Activated CD4-positive, alpha-beta T cell treated with anti-CD3 and anti-CD28 coated beads, Interleukin-2, Interleukin-6, amounts not matched to agents 100 ng/mL and 50 ng/mL, durations not matched to agents 16 hours and 8 hours (primary cell): Measurements from ENCODE around the gene SCNM1.
A peak's percentile ranks its signal among the peaks of the same experiment; 100 is the strongest.

ENCODE experiments used
- DNase-seq: peaks from one replicate; pipeline ENCODE4 v3.0.0-alpha.2; 2020

The SCNM1 gene

DNA sequence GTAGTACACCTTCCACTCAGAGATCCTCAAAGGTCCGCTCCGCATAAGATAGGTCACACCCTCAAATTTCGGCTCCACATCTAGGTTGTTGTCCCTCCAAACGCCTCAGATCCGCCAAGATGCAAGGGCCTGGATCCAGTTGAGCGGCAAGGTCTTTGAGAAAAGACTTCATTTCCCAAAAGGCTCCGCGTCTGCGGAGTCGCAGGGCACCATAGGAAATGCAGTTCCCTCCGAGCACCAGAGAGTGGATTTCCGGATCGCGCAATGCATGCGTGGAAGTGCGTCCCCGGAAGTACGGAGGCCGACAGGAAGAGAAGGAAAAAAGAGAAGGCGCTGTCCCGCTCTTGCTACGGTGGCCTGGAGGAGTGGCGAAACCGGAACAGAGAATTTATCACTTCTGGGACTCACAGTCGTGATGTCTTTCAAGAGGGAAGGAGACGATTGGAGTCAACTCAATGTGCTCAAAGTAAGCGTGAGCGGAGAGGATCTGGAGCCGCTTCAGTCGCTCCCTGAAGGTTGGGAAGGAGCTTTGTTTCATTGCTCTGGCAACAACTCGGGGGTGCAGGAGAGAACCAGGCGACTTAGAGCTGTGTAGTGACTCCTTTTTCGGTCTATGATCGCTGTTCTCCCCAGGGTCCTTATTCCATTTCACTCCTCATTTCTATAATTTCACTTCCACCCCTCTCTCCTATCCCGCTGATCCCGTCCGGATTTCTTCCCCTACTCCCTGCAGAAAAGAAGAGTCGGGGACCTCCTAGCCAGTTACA is at the start of gene SCNM1, which contains the start of gene LYSMD1:
SCNM1 (plus strand) TSS at position 407 of the 767 bp plus-strand sequence; CDS start at position 416, 9 bp downstream.
LYSMD1 (minus strand) TSS at position 165 of the 767 bp plus-strand sequence. CDS start 644 bp downstream, outside the sequence.
- peak; percentile 98 for DNase-seq

- no peak for DNase-seq
Observed at GRCh38 chr1:151124763-151125403, 41.1 kb upstream of the SCNM1 start.

GRCh38 chr1:151128800-151129199 is 37.1 kb upstream of the SCNM1 start:
- no peak for DNase-seq

DNA sequence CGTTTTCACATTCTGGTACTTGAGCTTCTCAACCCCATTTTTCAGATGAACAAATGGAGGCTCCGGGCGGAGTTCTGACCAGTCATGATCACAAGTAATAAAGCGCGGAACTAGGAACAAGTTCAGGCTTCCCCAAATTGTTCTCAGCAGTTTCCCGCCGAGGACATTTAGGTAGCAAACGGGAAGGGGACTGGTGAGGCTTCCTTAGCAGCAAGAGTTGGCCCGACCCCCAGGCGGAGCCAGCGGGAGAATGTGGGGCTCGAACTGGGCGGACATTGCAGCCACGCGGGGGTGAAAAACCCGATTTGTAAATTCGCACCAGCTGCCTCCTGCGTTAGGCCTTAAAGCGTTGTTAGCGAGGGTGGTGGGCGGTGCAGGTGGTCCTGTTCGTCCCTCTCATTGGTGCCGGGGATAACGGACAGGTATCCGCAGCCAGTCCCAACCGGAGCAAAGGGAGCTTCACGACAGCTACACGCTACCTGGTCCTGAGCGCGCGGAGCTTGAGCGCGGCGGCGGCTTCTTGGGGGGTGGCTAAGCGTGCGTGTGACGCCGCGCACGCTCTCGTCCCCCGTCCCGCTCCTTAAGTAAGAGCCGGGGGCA is 34.9 kb upstream of the SCNM1 start:
- peak; percentile 78 for DNase-seq

DNA sequence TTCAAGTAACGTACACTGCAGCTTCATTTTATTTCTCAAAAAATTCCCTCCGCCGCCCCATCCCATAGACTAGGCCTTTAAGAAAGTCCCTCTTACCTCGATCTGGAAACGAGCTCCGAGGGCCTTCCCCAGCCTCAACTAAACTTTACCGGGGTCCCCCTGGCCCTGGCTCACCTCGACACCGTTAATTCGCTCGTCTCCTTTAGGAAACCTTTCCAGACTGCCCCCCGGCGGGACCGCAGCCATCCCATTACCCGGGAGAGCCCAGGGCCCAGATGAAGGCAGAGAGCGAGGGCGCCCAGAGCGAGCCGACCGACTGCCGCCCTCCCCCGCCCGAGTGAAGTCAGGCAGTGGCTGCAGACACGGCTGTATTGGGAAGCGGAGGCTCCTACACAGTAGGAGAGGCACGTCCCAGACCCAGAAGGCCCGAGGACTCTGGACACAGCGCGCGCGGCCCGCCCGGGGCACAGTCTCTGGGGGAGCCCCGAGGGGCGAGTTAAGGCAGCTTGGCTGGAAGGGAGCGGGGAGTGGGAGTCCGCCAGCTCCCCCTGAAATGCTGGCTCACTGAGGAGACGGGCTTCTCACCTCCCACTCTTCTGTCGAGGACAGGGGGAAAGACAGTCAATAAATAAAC is 34.1 kb upstream of the SCNM1 start:
- no peak for DNase-seq

- no peak for DNase-seq
Observed at GRCh38 chr1:151132335-151133017, 33.5 kb upstream of the SCNM1 start.

DNA sequence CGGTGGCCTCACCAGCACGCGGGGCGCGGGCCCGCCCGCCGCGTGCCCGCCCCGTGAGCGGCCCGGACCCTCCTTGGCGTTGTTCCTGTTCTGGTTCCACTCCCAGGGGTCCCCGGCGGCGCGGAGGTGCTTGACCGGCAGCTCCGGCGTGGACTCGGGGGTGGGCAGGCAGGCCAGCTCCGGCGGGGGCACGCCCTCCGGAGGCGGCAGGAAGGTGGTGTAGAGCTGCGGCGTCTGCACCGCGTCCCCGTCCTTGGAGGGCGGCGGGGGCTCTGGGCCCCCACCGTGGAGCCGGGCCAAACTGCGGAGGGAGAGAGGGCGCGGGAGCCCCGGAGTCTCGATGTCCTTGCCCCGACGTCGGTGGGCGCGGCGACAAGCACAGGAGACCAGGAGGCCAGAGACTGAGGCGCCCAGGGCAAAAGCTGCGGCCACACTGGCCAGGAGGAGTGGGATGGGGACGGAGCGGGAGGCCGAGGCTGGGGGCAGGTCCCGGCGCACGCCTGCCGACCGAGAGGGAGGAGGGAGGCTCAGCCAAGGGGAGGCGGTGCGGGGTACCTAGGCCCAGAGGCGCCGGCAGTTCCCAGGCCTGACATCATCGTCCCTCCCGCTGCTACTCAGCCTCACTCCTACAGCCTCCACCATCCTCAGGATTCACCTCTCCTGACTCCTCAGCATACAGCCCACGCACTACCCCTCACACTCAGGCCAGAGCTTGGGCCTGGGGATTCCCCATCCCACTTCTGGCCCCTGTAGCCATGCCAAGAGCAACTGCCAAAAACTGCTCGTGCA is 32.7 kb upstream of the SCNM1 start:
- DNase-seq: no peak

DNA sequence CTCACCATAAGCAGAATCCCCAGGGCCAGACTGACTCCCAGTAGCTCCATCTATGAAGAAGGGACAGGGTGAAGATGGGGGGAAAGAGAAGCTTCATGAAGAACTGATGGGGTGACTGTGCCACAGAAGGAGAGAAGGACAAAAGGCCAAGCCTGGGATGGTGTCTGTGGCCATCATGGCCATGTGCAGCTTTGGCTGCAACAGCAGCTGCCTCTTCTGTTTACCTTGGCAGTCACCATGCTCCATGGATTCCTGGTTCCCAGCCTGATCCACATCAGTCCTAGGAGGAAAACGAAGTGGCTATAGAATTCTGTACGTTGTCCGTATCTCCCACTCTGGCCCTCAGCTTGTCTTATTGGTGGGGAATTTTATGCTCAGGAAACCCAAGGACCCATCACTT is 31.5 kb upstream of the SCNM1 start:
- DNase-seq: no peak

GRCh38 chr1:151134991-151135390 is 31.0 kb upstream of the SCNM1 start:
- no peak for DNase-seq

DNA sequence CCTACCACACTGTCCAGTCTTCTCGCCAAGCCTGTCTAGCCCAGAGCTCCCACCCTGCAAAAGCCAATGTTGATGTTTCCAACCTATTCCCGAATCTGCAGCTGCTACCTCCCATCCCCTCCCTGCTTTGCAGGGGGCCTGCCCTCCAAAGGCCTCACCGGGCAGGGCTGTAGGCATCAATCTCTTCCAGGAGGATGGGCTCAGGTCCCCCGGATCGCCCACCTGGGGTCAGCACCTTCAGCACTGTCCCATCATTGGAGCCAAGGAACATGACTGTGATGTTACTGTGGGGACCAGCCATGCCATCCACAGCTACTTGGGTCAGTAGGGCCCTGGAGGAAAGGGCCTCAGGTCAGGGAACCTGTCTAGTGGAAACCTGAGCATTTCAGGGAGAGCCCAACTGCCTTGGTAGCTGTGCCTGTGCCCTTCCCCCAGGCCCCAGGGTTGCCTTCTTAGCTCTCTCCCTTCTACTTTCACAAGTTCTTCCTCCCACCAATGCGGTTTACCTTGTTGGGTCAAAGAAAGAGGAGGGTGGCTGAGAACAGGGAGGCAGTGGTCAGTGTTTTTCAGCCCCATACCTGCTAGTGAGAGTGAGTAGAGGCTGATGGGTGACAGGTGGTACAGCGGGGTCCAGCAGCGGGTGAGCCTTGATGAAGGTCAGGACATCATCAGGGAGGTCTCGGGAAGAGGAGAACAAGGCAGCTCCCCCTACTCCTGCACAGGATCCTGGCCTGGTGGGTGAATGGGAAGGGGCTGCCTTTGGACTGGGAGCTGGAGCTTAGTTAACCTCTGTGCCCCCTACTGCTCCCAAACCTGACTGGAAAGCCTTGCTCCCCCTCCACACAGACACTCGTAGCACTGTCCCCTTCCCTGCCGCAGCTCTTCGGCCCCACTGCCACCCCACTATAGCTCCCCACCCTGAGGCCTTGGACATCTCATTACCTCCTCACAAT is 30.2 kb upstream of the SCNM1 start:
- DNase-seq: no peak

GRCh38 chr1:151137789-151138188 is 28.2 kb upstream of the SCNM1 start:
- no peak for DNase-seq

DNA sequence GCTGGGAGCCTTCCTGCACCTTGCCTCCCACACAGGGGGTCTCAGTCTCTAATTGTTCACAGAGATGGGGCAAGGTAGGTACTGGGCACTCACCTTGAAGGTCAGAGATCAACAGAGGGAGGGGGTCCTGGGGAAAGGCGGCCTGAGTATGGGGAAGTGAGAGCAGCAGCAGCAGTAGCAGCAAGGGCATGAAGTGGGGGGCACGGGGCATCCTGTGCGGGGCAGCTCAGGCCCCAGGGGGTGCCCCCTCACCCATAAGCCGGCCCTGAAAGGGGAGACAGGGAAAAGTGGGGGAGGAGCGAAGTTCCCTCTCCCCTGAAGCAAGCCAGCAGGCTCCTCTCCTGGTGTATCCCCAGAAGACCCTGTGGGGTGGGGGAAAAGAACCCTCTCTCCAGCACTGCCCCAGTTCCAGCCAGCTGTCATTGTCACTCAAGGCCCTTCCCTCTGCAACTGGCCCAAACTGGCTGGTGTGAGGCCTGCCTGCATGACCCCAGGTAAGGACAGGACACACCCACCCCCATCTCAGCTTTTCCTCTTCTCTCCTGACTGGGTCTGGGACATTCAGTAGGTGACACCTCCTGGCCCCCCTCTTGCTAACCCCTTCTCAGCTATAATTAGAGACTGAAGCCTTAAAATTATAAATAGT is 23.4 kb upstream of the SCNM1 start:
- no peak for DNase-seq

- DNase-seq: no peak
Observed at GRCh38 chr1:151143057-151143435, 22.9 kb upstream of the SCNM1 start.

- no peak for DNase-seq
Observed at GRCh38 chr1:151143986-151144385, 22.0 kb upstream of the SCNM1 start.

DNA sequence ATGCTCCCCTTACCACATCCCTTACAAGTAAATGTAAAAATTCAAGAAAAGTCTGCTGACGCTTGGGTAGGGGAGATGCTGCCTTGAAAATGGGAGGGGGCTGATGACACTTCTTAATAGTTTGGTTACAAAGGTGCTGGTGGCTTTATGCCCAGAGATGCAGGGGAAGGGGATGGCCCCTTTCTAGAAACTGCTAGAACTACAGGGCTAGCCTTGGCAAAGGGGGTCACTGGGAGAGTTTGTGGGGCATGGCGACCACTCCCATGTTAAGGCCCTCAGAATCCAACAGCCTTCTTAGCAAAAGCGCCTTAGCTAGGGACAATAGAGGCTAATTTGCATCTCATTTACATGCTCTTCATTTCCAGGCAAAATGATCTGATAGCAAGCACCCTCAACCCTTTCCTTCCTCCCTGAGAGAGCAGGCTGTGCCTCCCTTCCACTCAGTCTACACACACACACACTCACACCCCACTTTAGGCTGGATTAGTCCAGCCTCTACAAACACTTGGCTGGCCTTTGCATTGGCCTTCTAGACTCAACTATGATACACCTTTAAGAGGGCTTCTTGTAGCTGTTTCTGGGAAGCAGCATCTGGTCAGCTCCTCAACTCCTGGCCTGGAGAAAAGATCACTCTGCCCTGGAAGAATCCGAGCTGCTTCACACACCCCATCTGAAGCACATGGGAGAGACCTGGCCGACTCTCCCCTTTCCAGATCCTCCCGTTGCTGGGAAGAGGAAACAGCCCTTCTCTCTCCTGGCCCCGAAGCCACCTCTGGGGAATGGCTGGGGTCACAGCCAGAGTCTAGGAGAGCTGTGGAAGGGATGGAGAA is 21.3 kb upstream of the SCNM1 start:
- DNase-seq: no peak

DNA sequence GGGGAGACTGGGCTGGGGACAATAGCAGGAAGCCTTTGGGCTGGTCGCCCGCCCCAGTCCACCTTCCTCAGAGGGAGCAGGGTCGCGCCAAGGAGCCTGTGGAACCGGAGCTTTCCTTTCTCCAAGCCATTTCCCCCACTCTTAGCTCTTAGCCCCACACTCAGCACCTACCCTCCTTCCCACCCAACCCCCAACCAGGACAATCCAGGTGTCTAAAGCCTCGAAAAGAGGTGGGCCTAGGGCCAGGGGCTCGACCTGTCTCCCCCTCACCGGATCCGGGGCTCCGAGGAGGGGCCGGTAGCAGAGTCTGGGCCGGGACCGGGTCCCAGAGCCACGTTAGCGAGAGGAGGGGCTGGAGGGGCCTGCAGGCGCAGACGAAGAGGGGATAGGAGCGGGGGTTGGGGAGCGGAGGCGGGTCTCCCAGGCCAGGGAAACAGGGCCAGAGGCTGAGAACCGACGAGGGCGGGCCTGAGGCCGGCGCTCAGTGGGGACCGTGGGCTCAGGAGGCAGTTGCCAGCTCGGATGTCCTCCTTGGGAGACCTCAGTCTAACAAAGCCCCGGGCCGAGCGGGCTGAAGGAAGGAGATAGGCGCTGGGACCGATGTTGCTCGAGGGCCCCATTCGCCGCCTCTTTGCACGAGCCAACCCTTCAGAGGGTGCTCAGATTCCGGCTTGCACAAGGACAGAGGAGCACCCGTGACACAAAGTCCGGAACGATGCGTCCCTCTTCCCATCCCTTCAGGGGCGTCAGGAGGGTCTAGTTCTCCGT is 20.5 kb upstream of the SCNM1 start:
- DNase-seq: no peak

- no peak for DNase-seq
Observed at GRCh38 chr1:151146072-151146411, 19.9 kb upstream of the SCNM1 start.

DNA sequence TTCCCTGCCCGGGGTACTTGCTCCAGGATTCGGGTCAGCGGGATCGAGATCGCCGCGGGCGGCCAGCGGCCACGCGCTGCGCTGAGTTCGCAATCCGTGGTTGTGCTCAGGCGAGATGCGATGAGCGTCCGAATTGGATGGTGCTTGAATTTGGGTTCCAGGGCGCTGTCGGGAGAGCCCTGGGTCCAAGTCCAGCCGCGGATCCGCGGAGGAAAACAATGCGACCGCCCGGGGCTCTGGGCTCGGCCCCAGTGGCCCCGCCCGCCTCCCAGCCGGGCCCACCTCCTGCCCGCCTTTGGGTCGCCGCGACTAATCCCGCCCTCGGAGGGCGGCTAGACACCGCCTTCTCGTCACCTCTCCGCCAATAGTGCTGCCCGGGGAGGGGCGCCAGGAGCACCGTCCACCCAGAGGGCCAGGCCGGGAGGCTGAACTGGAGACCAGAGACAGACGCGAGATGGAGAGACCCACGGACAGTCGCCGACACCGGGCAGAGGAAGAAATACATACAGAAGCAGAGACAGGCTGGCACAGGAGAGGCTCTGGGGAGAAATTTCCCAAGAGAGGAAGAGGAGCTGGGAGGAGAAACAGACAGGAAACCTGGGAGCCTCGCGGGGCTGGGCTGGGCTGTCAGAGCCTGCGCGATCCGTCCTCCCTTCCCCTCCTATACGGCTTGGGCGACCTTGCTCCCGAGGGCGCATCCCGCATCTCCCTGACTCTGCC is 19.4 kb upstream of the SCNM1 start, which contains the start of gene SEMA6C:
SEMA6C (minus strand) TSS at position 220 of the 720 bp plus-strand sequence. CDS start 4,010 bp downstream, outside the sequence.
- DNase-seq: peak; percentile 92
